ENCODE data around the gene WDR37.
"Not testable (repeated sequence)": the region's sequence is repeated elsewhere in the genome, so short reads cannot be mapped to it uniquely, and the experiment has no call there.

Gene WDR37

DNA sequence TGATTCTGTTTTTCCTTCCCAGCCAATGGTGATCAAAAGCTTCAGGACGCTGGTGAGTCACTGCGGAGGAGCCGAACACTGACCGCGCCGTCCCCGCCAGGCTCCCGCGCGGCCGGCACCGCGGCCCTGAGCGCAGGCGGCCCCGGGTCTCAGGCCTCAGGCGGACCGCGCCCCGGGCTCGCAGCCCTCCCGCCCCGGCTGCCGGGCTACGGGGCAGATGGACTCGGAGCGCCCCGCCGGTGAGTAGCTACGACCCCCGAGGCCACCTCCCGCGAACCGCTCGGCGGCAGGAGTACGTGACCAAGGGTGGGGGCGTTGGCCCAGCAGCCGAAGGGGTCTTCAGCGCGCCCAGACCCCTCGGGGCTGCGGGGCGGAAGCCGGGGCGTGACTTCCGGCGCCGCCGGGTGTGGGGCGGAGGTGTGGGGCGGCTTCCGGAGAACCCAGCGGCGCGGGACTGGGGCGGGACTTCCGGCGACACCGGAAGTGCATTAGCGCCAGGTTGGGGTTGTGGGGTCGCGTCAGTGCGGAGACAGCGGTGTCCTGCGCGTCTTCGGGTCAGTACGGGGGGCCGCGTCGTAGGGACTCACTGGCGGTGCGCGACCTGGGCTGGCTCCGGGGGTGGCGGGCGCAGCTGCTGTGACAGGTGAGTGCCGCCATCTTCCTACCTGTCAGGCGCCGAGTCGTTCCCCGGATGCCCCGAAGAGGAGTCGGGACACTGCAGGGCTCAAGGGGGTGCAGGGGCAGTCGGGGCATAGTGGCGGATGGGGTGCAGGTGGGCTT is at the start of gene WDR37:
WDR37 (plus strand) TSS at position 60 of the 780 bp plus-strand sequence. CDS start 15,771 bp downstream, outside the sequence.
- in situ Hi-C loops (cut with HindIII; ENCODE audit: low pct_unique_long_range_greater_than_20kb, low sequenced_read_pairs), result no loop called here
- peak; percentile 85 to 95 for DNase-seq (ENCODE audit: low read depth in 1 of 2, low spot score in 1 of 2)
- TF ChIP-seq JUND (IDR thresholded peaks at IDR 0.05; ENCODE audit: low read depth), result no peak

GRCh38 chr10:1006573-1006972 is 49.6 kb upstream of the WDR37 start:
- no peak for TF ChIP-seq JUND (IDR thresholded peaks at IDR 0.05; ENCODE audit: low read depth)
- DNase-seq (ENCODE audit: low read depth in 1 of 2, low spot score in 1 of 2), result no peak
- in situ Hi-C loops (cut with HindIII; ENCODE audit: low pct_unique_long_range_greater_than_20kb, low sequenced_read_pairs), result no loop called here

DNA sequence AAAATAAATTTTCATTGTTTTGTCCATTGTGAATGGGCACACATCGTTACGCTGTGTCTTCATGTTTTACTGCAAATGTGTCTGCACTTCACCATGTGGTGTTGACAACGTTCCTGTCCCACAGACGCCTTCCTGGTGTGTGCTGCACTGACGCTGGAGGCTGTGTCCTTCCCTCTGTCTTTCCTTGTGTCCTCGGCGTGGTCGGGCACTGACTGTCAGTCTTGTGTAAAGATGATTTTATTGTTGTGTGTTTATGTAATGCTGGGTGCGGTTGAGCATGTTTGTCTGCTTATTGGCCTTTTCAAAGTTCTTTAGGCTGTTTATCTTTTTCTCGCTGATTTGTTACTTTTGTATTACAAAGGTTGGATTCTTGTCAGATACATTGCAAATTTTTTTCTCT is 48.6 kb upstream of the WDR37 start:
- TF ChIP-seq JUND (IDR thresholded peaks at IDR 0.05; ENCODE audit: low read depth), result no peak
- no peak for DNase-seq (ENCODE audit: low read depth in 1 of 2, low spot score in 1 of 2)
- in situ Hi-C loops (cut with HindIII; ENCODE audit: low pct_unique_long_range_greater_than_20kb, low sequenced_read_pairs), result no loop called here

- TF ChIP-seq JUND (IDR thresholded peaks at IDR 0.05; ENCODE audit: low read depth), result no peak
- DNase-seq (ENCODE audit: low read depth in 1 of 2, low spot score in 1 of 2), result no peak
- in situ Hi-C loops (cut with HindIII; ENCODE audit: low pct_unique_long_range_greater_than_20kb, low sequenced_read_pairs), result no loop called here
Observed at GRCh38 chr10:1009071-1009494, 47.1 kb upstream of the WDR37 start.

DNA sequence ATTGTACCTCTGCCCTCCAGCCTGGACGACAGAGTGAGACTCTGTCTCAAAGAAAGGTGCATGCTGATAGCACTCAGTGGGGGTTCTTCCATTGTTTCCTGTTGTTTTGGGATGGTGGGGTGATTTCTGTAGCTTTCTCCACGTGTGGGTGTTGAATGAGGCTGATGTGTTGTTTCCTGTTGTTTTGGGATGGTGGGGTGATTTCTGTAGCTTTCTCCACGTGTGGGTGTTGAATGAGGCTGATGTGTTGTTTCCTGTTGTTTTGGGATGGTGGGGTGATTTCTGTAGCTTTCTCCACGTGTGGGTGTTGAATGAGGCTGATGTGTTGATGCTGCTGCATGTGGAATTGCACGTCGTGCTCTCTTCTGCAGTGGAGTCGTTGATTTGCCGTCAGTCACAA is 46.2 kb upstream of the WDR37 start:
- in situ Hi-C loops (cut with HindIII; ENCODE audit: low pct_unique_long_range_greater_than_20kb, low sequenced_read_pairs); DNase-seq (ENCODE audit: low read depth in 1 of 2, low spot score in 1 of 2): not testable (repeated sequence)

DNA sequence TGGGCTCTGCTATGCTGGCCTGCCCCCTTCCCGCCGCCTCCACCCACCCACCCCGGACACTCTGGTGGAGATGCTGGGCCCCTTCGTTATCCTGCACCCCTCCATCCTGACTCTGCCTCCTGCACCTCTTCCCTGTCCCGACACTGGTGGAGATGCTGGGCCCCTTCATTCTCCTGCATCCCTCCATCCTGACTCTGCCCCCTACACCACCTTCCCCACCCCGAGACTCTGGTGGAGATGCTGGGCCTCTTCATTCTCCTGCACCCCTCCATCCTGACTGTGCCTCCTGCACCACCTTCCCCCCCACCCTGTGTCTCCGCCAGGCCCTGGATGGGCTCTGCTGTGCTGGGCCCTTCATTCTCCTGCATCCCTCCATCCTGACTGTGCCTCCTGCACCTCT is 45.5 kb upstream of the WDR37 start:
- in situ Hi-C loops (cut with HindIII; ENCODE audit: low pct_unique_long_range_greater_than_20kb, low sequenced_read_pairs), result no loop called here
- no peak for DNase-seq (ENCODE audit: low read depth in 1 of 2, low spot score in 1 of 2)
- TF ChIP-seq JUND (IDR thresholded peaks at IDR 0.05; ENCODE audit: low read depth), result no peak

DNA sequence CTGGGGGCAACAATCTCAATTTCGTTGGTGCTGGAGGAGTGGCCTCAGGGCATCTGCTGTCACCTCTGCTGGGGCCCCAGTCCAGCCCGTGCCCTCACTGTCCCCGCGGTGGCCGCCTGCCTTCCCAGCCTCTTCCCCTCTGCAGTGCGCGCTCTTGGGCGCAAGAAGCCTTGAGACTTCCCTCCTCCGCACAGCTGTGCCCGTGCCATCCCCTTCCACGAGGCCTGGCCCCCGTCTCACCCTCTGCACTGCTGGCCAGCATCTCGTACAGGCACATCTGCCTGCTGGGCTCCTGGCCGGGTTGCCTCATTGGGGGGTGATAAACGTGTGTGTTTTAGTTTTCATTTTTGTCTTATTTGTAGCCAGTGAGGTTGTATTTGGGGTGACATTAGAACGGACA is 44.5 kb upstream of the WDR37 start:
- TF ChIP-seq JUND (IDR thresholded peaks at IDR 0.05; ENCODE audit: low read depth), result no peak
- in situ Hi-C loops (cut with HindIII; ENCODE audit: low pct_unique_long_range_greater_than_20kb, low sequenced_read_pairs), result no loop called here
- no peak for DNase-seq (ENCODE audit: low read depth in 1 of 2, low spot score in 1 of 2)

- TF ChIP-seq JUND (IDR thresholded peaks at IDR 0.05; ENCODE audit: low read depth), result no peak
- in situ Hi-C loops (cut with HindIII; ENCODE audit: low pct_unique_long_range_greater_than_20kb, low sequenced_read_pairs), result no loop called here
Observed at GRCh38 chr10:1015688-1016087, 40.5 kb upstream of the WDR37 start.

DNA sequence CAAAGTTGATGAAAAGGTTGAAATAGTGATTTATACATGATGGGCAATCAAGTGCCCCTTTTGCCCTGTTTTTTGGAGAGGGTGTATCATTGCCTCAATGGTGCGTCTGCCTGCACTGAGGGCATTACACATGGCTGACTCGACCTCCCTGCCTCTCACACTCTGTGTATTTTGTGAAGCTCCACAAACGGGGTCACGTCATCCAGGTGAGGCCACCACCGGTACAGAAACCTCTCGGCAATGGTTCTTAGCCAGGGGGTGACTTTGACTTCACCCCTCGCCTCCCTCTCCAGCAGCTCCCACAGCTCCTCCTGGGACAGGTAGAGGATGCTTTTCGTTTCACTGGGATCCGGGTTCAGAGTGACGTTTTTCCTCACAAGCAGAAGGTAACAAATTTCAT is 36.8 kb upstream of the WDR37 start:
- in situ Hi-C loops (cut with HindIII; ENCODE audit: low pct_unique_long_range_greater_than_20kb, low sequenced_read_pairs), result no loop called here
- no peak for TF ChIP-seq JUND (IDR thresholded peaks at IDR 0.05; ENCODE audit: low read depth)
- DNase-seq (ENCODE audit: low read depth in 1 of 2, low spot score in 1 of 2), result no peak

More at GRCh38 chr10:1015688-1016087, 40.5 kb upstream of the WDR37 start:
- no peak for DNase-seq (ENCODE audit: low read depth in 1 of 2, low spot score in 1 of 2)

- in situ Hi-C loops (cut with HindIII; ENCODE audit: low pct_unique_long_range_greater_than_20kb, low sequenced_read_pairs), result no loop called here
Observed at GRCh38 chr10:1020460-1020859, 35.7 kb upstream of the WDR37 start.

GRCh38 chr10:1020958-1021357 is 35.2 kb upstream of the WDR37 start:
- TF ChIP-seq JUND (IDR thresholded peaks at IDR 0.05; ENCODE audit: low read depth), result no peak
- DNase-seq (ENCODE audit: low read depth in 1 of 2, low spot score in 1 of 2), result no peak
- in situ Hi-C loops (cut with HindIII; ENCODE audit: low pct_unique_long_range_greater_than_20kb, low sequenced_read_pairs), result no loop called here

More at GRCh38 chr10:1020460-1020859, 35.7 kb upstream of the WDR37 start:
- no peak for TF ChIP-seq JUND (IDR thresholded peaks at IDR 0.05; ENCODE audit: low read depth)
- DNase-seq (ENCODE audit: low read depth in 1 of 2, low spot score in 1 of 2), result no peak

DNA sequence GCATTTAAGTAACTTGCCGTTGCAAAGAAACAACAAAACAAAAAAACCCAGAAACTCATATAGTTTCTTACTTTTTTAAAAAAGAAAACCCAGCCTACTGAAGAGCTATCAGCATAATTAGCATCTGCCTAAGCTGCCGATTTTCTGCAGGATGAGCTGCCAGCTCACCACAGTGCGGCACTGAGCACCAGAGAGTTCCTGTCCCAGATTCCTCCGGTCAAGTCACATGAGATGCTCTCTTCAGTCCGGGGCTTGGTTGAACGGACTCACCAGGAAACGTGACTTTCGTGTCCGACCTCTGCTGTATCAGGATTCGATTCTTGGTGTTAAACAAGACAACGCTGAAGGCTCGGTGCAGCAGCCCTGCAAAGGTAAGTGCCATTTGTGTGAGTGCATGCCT is 33.8 kb upstream of the WDR37 start:
- in situ Hi-C loops (cut with HindIII; ENCODE audit: low pct_unique_long_range_greater_than_20kb, low sequenced_read_pairs), result no loop called here
- TF ChIP-seq JUND (IDR thresholded peaks at IDR 0.05; ENCODE audit: low read depth), result no peak
- DNase-seq (ENCODE audit: low read depth in 1 of 2, low spot score in 1 of 2), result no peak

- no peak for DNase-seq (ENCODE audit: low read depth in 1 of 2, low spot score in 1 of 2)
- in situ Hi-C loops (cut with HindIII; ENCODE audit: low pct_unique_long_range_greater_than_20kb, low sequenced_read_pairs), result no loop called here
Observed at GRCh38 chr10:1024103-1024502, 32.1 kb upstream of the WDR37 start.

GRCh38 chr10:1025683-1026082 is 30.5 kb upstream of the WDR37 start, which contains the start of gene IDI2:
Gene IDI2 (minus strand): TSS chr10:1025859. CDS start chr10:1024723, 1,136 bp downstream.
- no peak for TF ChIP-seq JUND (IDR thresholded peaks at IDR 0.05; ENCODE audit: low read depth)
- DNase-seq (ENCODE audit: low read depth in 1 of 2, low spot score in 1 of 2), result no peak
- in situ Hi-C loops (cut with HindIII; ENCODE audit: low pct_unique_long_range_greater_than_20kb, low sequenced_read_pairs), result no loop called here

More at GRCh38 chr10:1024103-1024502, 32.1 kb upstream of the WDR37 start:
- TF ChIP-seq JUND (IDR thresholded peaks at IDR 0.05; ENCODE audit: low read depth), result no peak
